GM21737 (cell line): ENCODE data around the gene CDH26.

Experiments used
- ATAC-seq: cut with Tn5 transposase; IDR thresholded peaks from one replicate; pipeline ENCODE4 v1.9.1; 2021; ENCODE audit warnings: mild to moderate bottlenecking, moderate library complexity; ENCODE audit not compliant: unreplicated experiment

The CDH26 gene

DNA sequence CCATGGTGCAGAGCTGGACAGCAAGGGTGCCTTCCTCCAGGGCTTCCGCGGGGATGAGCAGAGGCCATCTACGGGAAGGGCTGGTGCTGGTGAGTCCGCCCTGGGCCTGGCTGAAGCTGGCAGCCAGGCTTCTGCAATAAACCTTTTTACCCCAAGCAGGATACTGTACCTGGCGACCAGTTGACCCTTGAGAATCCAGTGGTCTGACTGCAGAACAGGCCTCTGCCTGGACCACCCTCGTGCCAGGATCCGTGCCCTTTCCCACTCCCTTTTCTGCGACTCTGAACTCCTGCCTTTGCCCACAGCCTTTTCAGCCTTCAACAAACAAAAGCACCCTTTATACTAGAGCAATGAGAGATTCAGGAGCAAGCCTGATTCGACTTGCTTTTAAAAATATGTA lies 18.9 kb downstream of the CDH26 start:
- no peak for ATAC-seq

DNA sequence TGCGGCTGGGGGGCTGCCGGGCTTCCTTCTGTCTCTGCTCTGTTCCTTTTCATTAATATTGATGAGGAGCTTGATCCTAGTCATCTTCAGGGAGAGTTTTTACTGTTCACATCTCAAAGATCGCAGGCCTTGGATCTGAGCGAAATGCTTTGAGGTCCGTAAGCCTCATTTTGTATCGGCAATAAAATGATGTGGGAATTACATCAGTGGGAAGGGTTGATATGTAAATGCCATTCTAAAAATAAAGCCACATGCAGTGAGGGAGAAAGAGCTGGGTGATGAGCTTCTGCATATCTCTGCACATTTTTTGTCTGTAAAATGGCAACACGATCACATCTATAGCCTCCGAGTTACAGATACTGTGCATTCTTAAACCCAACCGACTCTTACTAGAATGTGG lies 24.9 kb downstream of the CDH26 start:
- no peak for ATAC-seq

- no peak for ATAC-seq
Observed at GRCh38 chr20:59984541-59984940, 26.3 kb downstream of the CDH26 start.

- ATAC-seq = no peak
Observed at GRCh38 chr20:59985164-59985563, 26.9 kb downstream of the CDH26 start.

DNA sequence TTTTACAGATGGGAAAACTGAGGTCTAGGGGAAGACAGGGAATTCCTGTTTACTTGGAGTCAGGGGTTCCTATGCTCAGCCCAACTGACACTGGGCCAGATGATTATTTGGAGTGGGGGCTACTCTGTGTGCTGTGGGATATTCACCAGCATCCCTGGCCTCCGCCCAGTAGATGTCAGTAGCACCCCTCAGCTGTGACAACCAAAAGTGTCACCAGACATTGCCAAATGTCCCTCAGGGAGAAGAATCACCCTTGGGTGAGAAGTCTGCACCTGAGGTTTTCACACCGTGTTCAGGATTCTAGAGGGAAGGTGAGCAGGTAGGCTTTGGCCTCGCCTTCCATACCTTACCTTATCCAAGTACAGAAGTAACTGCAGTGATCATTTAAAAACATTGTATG lies 27.6 kb downstream of the CDH26 start:
- ATAC-seq = no peak

DNA sequence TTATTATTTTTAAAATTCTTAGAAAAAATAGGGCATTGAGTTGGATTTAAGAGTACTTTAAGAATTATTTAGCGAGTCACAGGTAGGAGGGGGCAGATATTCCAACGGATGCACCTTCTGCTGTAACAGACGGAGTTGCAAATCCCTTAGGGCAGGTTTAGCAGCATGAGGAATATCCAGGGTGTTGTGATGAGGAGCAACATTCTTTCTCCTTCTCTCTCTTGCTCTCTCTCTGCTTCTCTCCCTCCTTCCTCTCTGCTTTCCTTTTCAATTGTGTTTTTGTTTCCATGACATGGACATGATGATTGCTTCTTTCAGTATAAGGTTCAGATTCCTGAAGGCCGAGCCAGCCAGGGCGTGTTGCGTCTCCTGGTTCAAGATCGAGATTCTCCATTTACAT lies 28.9 kb downstream of the CDH26 start:
- ATAC-seq = no peak

DNA sequence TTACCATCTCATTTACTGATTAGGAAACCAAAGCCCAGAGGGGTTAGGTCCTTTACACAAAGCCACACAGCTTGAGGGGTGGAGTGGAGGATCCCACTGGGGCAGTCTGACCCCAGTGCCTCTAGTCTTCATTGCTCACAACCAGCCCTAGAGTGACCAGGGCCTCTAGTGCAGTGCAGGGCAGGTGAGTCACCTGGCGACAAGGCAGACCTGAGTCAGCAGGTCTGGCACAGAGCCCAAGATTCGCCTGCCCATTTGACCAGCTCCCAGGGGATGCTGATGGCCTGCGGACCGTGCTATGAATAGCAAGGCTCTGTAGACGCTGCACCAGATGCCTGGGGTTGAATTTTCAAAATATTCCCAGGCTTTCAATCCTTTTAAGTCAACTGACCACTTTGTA lies 29.9 kb downstream of the CDH26 start:
- no peak for ATAC-seq

DNA sequence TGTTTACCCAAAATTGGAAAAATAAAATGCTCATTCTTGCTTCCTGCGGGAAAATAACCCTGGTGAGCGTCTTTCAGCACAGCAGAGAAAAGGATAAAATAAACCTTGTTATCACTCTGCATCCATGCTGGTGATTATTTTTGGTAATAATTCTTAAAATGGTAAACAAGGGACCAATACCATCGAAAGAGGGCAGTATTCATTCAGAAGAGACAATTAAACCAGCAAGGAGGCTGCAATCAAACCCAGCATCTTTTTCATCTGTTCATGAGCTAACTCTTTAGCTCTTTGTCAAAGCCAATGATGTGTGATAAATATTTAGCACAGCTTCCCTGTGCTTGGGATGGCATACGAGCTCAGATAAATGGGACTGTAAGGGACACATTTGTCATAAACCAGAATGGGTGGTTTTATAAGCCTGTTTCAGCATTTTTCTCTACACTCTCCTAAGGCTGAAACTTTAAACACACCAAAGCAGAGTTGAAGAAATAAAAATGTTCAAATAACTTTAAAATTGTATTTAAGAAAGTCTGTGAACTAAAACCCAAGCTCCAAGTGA lies 34.4 kb downstream of the CDH26 start:
- ATAC-seq = no peak

DNA sequence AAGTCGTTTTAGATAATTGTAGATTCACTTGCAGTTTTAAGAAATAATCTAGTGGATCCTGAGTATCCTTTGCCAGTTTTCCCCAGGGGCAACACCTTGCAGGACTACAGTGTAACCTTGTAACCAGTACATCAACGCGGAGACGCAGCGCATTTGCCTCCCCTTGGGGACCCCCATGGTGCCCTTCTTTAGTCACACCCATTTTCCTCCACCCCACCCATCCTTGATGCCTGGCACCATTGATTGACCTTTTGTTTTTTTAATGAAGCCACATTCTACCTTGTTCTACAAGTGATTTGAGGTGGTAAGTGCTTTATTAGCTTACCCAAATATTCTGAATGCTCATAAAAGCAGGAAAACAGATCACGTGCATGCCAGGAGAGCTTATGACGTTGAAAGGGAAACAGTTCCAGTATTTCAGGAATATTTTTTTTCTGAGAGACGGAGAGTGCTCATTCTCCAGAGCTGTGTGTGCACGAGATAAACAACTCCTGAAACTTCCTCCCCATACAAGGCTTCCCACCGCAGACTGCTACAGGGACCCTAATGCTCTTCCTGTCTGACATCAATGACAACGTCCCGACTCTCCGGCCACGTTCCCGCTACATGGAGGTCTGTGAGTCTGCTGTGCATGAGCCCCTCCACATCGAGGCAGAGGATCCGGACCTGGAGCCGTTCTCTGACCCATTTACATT lies 35.7 kb downstream of the CDH26 start:
- ATAC-seq = no peak

- no peak for ATAC-seq
Observed at GRCh38 chr20:59994697-59995122, 36.5 kb downstream of the CDH26 start.

DNA sequence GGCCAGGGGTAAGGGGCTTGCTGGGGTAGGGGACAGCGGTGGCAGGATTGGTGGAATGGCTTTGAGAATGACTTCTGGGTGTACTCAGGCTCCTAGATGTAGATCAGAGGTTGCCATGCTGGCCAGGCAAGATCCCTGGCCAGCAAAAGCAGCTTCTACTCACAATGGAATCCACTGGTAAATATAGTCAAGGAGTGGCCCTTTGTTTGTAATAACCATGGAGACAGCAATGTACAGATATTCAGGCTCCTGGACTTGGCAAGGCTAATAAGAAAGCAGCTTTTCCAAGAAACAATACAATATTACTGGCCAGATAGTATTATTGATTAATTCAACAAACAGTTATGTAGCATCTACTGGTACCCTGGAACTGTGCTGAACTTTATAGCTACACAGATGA lies 37.9 kb downstream of the CDH26 start:
- ATAC-seq = no peak

DNA sequence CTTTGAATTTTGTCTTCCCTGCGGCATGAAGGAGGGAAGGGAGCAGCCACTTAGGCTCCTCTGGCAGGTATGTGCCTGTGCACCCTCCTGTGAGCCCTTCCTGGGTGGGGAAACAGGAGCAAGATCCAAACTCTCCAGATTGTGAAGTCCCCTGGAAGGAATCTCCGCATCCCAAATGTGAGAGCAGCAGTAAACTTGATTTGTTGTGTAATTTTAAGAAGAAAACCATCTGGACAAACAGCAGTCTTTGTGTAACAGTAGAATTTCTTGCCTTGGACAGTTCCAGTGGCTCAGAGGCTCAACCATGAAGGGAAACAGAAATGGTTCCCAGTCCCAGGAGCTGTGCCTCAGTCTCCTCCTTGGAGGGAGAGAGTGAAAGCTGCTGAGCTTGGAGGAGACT lies 39.7 kb downstream of the CDH26 start:
- no peak for ATAC-seq

DNA sequence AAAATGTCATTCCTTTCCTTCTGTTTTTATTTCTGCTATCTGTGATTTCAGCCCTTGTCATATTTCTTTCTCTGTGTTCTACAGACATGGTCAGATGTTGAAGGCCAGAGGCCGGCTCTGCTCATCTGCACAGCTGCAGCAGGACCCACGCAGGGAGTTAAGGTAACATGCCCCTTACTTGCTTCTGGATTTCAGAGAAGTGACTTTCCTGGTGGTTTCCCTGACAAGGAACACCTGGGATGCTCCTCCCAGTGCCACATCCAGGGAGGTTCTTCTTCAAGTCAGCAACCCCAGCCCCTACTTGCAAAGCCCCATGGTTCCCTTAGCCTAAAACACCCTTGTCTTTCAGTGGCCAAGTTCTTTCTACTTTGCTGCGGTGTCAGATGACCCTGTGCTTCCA lies 41.3 kb downstream of the CDH26 start:
- no peak for ATAC-seq

DNA sequence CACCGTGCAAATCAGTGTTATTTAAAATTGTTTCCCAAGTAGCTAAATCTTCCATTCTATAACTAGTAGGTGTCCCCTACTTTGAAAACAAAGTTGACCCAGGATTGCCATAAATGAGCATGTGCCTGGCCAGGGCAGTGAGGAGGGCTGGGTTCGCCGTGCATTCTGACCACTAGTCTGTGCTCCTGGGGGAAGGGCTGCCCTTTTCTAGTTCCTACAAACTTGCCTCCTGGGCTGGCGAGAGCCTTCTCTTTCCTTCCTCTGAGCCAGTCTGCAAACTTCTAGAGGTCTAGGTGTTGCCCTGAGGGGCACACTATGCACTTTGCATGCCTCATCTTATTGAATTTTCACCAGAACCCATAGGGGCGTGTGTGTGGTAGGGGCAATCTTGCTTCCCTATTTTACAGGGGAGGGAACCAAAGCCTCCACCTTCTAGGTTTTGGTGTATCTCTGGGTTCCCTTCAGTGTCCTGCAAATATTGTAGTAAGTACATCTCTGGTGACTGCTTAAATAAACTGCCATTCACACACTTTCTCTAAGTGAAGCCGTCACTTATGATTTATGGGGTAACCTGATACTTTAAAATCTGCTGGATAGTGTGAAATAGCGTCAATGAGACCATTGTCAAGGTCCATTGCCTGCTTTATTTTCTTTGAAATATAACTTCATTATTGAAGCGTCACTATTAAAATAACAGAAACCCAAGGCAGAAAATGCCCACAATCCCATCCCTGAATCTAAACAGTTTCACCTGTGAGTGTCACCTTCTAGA lies 42.2 kb downstream of the CDH26 start:
- no peak for ATAC-seq

DNA sequence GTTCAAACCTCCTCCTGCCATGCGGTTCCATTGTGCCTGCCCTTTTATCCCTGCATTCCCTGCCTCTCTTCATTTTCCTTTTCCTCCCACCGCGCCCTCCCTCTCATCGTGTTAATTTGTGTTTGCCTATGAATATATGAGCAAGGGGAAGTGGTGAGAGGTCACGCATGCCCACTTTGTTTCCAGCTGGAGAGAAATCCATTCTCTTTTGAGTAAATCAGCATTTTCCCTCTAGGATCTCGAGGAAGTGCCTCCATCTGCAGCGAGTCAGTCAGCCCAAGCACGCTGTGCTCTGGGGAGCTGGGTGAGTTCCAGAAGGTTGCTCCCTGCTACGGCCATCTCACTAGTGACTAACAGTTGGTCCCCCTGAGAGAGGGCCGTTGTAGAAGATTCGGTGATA lies 42.9 kb downstream of the CDH26 start:
- no peak for ATAC-seq

DNA sequence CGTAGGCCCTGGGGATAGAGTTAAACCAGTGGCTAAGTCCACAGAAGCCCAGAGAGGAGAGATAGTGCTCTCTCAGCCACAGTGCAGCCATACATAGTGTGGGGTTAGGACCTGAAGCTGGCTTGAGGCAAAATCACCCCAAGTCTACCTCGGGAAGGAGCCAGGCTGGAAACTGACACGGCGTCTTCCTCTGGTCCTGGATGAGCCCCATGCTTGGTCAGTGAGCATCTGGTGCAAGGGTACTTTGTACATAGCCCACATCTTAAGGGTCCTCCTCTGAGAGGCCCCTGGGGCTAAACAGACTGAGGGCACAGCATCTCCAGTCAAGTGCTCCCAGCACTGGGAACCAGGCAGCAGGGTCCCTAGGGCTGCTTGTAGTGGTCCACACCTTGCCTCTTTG lies 45.6 kb downstream of the CDH26 start:
- ATAC-seq = no peak

DNA sequence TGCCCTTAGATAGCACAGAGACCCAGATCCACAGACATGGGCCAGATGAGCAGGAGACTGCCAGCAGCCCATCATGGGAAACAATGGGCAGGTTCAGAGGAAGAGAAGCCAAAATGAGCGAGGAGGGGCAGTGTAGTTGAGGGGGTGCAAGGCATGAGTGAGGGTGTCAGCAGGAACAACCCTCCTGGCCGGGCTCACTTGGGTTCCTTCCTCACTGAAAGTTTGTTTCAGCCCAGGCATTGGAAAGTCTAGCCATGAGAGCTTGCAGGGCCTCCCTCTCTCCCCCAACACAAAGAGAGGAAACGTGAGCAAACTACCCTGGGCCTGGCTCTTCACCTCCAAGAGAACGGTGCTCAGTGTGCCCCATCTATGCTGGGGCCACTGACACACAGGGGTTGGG lies 48.0 kb downstream of the CDH26 start:
- ATAC-seq = no peak

DNA sequence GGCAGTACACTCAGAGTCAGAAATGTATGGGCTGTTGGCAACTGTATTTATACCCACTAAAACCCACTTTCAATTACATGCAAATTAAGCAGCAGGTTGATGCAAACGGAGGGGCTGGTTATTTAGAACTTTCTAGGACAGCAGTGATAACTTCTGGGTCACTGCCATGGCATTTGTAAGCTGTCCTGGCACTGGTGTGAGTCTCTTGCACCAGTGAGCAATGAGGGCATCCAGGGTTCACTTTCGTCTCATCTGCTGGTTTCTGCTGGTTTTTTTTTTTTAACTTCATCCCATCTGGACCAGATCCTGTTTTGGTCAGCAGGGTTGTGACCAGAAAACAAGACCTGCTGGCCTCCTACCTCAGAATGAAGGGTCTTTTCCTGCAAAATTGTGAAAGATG lies 49.2 kb downstream of the CDH26 start:
- ATAC-seq = no peak

DNA sequence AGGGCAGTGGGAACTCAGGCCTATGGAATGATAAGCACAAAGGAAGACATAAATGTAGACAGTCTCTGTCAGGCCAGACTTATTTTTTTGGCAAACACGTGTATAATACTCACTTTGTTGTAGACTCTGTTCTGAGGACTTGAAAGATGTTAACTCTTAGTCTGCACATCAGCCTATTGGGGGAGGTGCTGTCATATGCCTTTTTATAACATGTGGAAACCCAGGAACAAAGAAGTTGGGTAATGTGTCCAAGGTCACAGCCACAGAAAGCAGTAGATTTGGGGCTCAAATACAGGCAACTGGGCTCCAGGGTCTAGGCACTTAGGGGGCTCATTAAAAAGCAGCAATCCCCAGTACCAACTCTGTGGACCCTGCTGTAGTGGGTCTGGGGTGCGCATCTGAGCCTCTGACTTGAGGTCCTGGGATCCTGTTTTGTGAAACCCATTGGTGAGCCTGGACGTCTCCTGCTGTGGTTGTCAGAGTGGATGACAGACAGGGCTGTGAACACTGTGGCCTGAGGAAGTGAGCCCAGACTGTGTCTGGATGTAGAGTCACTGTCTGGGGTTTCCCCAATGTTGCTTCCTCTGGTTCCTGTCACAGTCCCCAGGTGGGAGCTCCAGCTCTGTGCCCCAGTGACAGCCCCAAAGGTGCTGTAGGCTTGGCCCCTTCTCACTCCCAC lies 50.0 kb downstream of the CDH26 start:
- ATAC-seq = no peak

DNA sequence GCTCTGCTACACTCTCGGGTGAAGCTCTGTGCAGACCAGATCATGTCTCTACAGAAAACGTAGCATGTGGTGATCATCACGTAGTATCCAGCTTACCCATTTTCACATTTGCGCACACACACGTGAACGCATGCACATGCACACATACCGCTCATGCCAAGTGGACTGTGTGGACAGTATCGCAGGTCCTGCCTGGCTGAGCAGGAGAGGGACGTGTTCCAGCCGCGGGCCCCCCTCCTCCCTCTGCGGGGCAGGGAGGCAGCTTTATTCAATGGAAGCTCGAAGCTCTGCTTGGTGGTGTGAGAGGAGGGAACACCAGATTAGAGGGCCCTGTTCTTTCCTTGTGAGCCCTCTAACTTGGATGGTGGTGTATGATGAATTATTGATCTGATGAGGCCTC lies 51.1 kb downstream of the CDH26 start:
- no peak for ATAC-seq

DNA sequence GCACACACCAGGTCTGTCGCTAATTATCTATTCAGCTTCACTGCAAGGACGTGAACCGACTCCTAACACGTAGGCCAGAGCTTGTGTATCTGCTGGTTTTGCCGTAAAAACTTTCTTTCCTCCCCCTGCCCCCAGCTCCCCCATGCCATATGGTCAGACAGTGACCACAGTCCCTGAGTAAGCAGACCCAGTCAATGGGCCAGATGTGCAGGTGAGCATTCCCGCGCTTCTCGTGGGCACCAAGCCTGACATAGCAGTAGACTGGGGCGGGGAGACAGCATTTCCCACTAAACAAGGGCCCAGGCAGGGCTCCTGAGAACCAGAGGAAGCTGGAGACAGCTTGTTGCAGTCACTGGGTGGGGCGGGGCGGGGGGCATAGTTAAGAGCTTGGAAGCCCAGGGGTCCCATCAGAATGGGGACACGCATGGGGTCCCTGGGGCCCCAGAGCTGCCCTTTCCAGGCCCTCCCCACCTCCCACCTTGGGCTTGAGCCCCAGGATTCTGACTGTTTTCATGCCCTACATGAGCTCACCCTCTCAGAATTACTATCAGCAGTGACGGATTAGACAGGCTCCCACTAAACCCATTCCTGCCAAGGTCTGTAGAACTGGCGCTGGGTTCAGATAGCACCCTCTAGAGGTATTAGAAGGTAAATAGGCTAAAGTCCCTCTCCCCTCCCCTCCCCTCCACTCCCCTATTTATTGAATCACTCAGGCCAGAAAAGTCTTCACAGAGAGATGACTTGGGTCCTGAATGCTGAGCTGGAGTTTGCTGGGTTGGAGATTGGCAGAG lies 51.8 kb downstream of the CDH26 start:
- ATAC-seq = no peak
